ENCODE measurements around the gene MYB. TPM values are rescaled to one million over a fixed set of nuclear protein-coding genes. Genes with fewer than 3 reads are reported as not detected.

The MYB gene
- total RNA-seq, 2 donors from 2014 or later: 5.3 to 5.4 TPM

DNA sequence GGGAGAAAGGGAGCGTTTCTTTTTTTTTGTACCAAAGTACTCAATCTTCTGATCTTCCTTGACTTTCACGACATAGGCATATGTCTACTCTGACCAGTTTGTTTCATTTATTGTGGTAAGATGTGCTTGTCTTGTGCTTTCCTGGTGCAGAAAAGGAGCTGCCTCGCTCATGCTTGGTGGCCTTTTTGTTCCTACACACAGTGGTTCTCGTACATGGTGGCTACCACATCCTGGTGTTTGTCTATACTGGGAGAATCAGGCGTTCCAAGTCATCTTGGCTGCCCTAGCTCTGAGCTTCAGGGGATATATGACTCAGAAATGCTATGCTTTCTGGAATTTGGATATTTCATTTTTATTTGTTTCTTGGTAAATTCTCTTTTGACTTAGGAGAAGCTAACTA is 31.8 kb downstream of the MYB start:
- 91 to 100% methylated on average over 3 to 5 of the region's 5 CpGs for WGBS, 2 experiments (ENCODE audit: insufficient coverage in 1 of 2, insufficient read length in 1 of 2)
- Mint-ChIP-seq H3K9me3 (peaks cover 9% of the 10 kb centered on the region), H3K4me3 (no peak overlapping the region), H3K27me3 (ENCODE audit: insufficient read depth) (no peaks in the 10 kb centered on the region), H3K27ac (no peak overlapping the region), H3K36me3 (ENCODE audit: low read depth) (peaks cover 19% of the 10 kb centered on the region), H3K4me1 (peaks cover 13% of the 10 kb centered on the region)
- Histone ChIP-seq H3K9ac (ENCODE audit: extremely low read depth, low read length, poor library complexity, severe bottlenecking) (no peak overlapping the region), H3K27ac (ENCODE audit: low read depth, low read length) (no peak overlapping the region), H3K4me3 (ENCODE audit: low read length) (no peak overlapping the region), H3K9me3 (ENCODE audit: control insufficient read depth, low read length) (peaks cover 8% of the 10 kb centered on the region), H3K27me3 (ENCODE audit: control insufficient read depth, insufficient read depth, low read length, poor library complexity, severe bottlenecking) (no peaks in the 10 kb centered on the region), H3K4me1 (ENCODE audit: control insufficient read depth, insufficient read depth, low read length) (no peaks in the 10 kb centered on the region), H3K36me3 (ENCODE audit: control insufficient read depth, insufficient read depth, low read length) (no peaks in the 10 kb centered on the region)
- no peak for DNase-seq
- TF ChIP-seq, protein P1, sequence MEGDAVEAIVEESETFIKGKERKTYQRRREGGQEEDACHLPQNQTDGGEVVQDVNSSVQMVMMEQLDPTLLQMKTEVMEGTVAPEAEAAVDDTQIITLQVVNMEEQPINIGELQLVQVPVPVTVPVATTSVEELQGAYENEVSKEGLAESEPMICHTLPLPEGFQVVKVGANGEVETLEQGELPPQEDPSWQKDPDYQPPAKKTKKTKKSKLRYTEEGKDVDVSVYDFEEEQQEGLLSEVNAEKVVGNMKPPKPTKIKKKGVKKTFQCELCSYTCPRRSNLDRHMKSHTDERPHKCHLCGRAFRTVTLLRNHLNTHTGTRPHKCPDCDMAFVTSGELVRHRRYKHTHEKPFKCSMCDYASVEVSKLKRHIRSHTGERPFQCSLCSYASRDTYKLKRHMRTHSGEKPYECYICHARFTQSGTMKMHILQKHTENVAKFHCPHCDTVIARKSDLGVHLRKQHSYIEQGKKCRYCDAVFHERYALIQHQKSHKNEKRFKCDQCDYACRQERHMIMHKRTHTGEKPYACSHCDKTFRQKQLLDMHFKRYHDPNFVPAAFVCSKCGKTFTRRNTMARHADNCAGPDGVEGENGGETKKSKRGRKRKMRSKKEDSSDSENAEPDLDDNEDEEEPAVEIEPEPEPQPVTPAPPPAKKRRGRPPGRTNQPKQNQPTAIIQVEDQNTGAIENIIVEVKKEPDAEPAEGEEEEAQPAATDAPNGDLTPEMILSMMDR (conservative IDR thresholded peaks at IDR 0.05): no peak

DNA sequence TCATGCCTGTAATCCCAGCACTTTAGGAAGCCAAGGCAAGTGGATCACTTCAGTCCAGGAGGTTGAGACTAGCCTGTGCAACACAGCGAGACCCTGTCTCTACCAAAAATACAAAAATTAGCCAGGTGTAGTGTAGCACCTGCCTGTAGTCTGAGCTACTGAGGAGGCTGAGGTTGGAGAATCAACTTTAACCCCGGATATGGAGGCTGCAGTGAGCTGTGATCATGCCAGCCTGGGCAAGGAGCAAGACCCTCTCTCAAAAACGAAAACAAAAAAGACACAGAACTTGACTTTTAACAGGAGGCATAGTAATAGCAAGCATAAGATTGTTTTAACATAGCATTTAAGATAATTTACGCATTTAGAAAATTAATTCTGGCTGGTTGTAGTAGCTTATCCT is 32.5 kb downstream of the MYB start:
- TF ChIP-seq, protein P1 (conservative IDR thresholded peaks at IDR 0.05): no peak
- Histone ChIP-seq H3K4me3 (ENCODE audit: low read length) (no peak overlapping the region), H3K27ac (ENCODE audit: low read depth, low read length) (no peak overlapping the region), H3K36me3 (ENCODE audit: control insufficient read depth, insufficient read depth, low read length) (no peaks in the 10 kb centered on the region), H3K9me3 (ENCODE audit: control insufficient read depth, low read length) (peaks cover 8% of the 10 kb centered on the region), H3K9ac (ENCODE audit: extremely low read depth, low read length, poor library complexity, severe bottlenecking) (no peak overlapping the region), H3K27me3 (ENCODE audit: control insufficient read depth, insufficient read depth, low read length, poor library complexity, severe bottlenecking) (no peaks in the 10 kb centered on the region), H3K4me1 (ENCODE audit: control insufficient read depth, insufficient read depth, low read length) (no peaks in the 10 kb centered on the region)
- WGBS, 2 experiments (ENCODE audit: insufficient coverage in 1 of 2, insufficient read length in 1 of 2): 88 to 95% methylated on average over 2 to 4 of the region's 4 CpGs
- no peak overlapping the region for H3K4me3 Mint-ChIP-seq
- H3K27ac Mint-ChIP-seq: no peak overlapping the region
- no peaks in the 10 kb centered on the region for H3K27me3 Mint-ChIP-seq (ENCODE audit: insufficient read depth)
- peaks cover 9% of the 10 kb centered on the region for H3K9me3 Mint-ChIP-seq
- no peak for DNase-seq
- H3K4me1 Mint-ChIP-seq: peaks cover 13% of the 10 kb centered on the region
- H3K36me3 Mint-ChIP-seq (ENCODE audit: low read depth): peaks cover 16% of the 10 kb centered on the region

DNA sequence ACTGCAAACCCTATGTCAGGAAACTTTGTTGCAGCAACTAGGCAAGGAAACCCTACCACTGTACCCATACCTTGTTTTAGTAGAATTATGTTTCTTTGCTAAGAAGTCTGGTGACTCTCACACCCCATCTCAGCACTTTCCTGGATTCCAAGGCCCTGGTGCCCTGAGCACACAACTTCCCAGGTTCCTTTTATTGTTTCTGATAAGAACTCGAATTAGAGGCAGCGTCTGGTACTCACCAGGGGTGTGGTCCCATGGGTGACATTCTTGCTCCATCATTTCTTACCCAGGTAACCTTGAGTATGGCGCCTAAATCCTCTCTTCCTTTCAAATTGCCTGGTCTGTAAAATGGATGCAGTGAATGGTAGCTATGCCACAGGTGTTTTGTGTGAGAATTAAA is 34.1 kb downstream of the MYB start:
- peaks cover 13% of the 10 kb centered on the region for H3K4me1 Mint-ChIP-seq
- DNase-seq: no peak
- no peak overlapping the region for H3K4me3 ChIP-seq (ENCODE audit: low read length)
- no peaks in the 10 kb centered on the region for H3K27me3 Mint-ChIP-seq (ENCODE audit: insufficient read depth)
- no peak overlapping the region for H3K4me3 Mint-ChIP-seq
- TF ChIP-seq, protein P1 (conservative IDR thresholded peaks at IDR 0.05): no peak
- H3K27me3 ChIP-seq (ENCODE audit: control insufficient read depth, insufficient read depth, low read length, poor library complexity, severe bottlenecking): no peaks in the 10 kb centered on the region
- no peak overlapping the region for H3K27ac ChIP-seq (ENCODE audit: low read depth, low read length)
- no peaks in the 10 kb centered on the region for H3K9me3 Mint-ChIP-seq
- no peaks in the 10 kb centered on the region for H3K4me1 ChIP-seq (ENCODE audit: control insufficient read depth, insufficient read depth, low read length)
- H3K9ac ChIP-seq (ENCODE audit: extremely low read depth, low read length, poor library complexity, severe bottlenecking): no peak overlapping the region
- peaks cover 13% of the 10 kb centered on the region for H3K36me3 Mint-ChIP-seq (ENCODE audit: low read depth)
- 90% methylated on average over 2 to 3 of the region's 3 CpGs for WGBS, 2 experiments (ENCODE audit: insufficient coverage in 1 of 2, insufficient read length in 1 of 2)
- no peaks in the 10 kb centered on the region for H3K9me3 ChIP-seq (ENCODE audit: control insufficient read depth, low read length)
- H3K36me3 ChIP-seq (ENCODE audit: control insufficient read depth, insufficient read depth, low read length): no peaks in the 10 kb centered on the region
- H3K27ac Mint-ChIP-seq: no peak overlapping the region

Data from endodermal cell (in vitro differentiated cells).